HG03342 (cell line): ENCODE results near the gene NAA38.
"Not testable (repeated sequence)": the region's sequence is repeated elsewhere in the genome, so short reads cannot be mapped to it uniquely, and the experiment has no call there.

Experiments
- ATAC-seq: cut with Tn5 transposase; IDR thresholded peaks from one replicate; pipeline ENCODE4 v1.9.1; 2021; ENCODE audit warnings: mild to moderate bottlenecking, moderate library complexity; ENCODE audit not compliant: unreplicated experiment

NAA38 gene

DNA sequence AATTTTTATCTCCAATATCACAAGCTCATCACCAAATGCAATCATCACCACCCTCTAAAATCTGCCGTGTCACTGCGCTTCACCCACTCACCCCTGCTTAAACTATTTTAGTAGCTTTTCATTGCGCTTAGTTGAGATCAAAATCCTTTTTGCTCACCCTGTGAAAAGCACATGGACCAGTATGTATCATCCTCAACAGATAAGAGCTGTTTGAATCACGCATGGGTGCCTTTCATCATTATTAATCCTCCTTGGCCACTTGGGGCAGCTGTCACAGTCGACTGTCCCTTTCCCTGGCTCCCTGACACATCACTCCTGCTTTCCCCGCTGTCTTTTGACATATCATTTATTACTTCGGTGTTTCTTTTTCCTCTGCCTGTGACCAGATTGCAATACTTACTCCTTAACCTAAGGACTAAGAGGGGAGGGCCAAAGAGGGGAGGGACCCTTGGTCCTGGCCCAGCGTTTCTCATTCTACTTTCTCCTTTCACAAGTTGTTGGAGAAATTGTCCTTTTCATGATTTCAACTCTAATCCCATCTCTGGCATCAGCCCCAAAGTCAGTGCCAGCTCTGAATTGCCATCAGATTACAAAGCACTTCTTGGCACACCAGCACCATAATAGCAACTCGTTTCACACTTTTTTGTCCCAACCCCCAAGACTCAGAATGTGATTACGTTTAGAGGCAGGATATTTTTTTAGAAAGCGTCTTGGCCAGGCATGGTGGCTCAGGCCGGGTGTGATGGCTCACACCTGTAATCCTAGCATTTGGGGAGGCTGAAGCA is 32.0 kb downstream of the NAA38 start:
- no peak for ATAC-seq

DNA sequence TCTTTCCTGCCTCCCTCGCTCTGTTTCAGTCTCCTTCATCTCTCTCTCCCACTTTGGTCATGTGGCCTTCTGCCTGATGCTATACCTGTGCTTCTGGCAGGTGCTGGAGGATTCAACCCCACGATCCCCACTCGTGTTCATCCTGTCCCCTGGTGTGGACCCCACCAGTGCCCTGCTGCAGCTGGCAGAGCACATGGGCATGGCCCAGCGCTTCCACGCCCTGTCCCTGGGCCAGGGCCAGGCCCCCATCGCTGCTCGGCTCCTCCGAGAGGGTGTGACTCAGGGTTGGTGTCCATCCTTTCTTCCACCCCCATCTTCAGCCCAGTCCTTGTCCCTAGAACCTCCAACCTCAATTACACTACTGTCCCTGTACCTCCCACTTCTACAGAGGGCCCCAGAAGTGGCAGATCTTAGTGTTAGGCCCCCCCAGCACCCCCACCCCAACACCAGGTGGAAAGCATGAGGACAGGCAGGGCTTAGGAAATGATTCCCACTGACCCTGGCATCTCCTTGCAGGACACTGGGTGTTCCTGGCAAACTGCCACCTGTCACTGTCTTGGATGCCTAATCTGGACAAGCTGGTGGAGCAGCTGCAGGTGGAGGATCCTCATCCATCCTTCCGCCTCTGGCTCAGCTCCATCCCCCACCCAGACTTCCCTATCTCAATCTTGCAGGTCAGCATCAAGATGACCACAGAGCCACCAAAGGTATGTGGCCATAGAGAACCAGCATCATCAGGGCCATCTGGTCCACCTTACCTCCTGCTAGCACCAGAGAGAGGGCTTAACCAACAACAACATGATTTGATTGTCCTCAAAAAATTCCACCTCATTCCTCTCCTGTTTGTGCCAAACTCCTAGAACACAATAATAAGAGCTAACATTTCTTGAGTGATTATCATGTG is 33.1 kb downstream of the NAA38 start:
- ATAC-seq = no peak

- no peak for ATAC-seq
These were observed 33.8 kb downstream of the NAA38 start for GRCh38 chr17:7823581-7824001.

DNA sequence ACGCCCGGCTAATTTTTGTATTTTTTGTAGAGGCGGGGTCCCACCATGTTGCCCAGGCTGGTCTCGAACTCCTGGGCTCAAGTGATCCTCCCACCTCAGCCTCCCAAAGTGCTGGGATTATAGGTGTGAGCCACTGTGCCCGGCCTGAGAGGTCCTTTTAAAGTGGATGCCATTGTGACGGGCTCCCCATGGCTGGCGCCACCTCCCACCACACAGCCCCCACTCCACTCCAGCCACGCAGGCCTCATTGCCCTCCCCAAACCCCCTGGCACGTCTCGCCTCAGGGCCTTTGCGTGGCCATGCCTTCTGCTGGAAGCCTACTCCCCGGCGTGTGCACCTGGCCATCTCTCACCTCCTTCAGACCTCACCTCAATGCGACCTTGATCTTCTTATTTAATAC is 35.2 kb downstream of the NAA38 start:
- ATAC-seq = no peak

DNA sequence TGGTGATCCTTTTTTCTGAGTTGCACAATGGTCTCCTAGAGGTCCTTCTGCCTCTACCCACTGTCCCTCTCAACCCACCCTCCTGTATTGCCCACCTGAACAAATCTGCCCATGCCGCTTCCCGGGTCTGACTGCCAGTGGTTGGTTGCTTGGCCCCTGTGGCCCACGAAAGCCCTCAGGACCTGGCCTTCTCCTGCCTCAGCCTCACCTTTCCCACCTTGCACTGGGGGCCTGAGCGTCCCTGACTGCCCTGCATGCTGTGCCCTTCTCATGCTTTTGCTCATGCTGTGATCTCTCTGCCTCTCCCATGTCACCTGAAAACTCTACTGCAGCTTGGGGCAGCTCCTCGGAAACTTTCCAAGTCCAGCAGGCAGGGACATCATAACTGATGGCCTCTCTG is 37.1 kb downstream of the NAA38 start:
- ATAC-seq = no peak

GRCh38 chr17:7818746-7819645 is 38.4 kb downstream of the NAA38 start:
- no peak for ATAC-seq

- ATAC-seq = no peak
These were observed 39.3 kb downstream of the NAA38 start for GRCh38 chr17:7818026-7818425.

- ATAC-seq = no peak
These were observed 39.8 kb downstream of the NAA38 start for GRCh38 chr17:7817643-7817964.

- no peak for ATAC-seq
These were observed 40.3 kb downstream of the NAA38 start for GRCh38 chr17:7816926-7817642.

DNA sequence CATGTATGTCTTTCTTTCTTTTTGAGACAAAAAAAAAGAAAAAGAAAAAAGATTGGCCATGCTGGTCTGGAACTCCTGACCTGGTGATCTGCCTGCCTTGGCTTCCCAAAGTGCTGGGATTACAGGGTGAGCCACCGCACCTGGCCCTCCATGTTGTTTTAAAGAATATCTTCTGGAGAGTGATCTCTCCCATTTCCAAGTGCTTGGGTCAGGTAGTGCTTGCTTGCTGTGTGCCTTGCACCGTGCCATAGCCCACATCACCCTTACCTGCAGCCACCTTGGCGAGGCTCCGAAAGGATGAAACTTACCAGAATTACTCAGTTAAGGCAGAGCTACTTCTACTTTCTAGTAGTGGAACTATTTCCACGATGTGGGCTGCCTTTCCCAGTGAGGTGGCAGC is 42.4 kb downstream of the NAA38 start:
- no peak for ATAC-seq

DNA sequence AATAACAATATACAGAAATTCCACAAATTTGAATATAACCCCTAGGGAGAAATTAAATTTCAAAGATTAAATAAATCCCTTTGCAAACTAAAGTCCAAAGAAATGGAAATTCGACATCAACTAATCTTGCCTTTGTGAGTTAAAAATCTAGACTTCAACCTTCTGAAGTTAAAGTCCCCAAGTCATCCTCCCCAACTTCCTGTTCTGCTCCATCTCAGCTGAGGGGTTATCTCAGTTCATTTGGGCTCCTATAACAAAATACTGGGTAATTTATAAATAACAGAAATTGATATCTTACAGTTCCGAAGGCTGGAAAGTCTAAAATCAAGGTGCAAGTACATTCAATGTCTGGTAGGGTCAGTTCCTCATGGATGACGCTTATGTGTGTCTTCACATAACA is 46.1 kb downstream of the NAA38 start:
- no peak for ATAC-seq

DNA sequence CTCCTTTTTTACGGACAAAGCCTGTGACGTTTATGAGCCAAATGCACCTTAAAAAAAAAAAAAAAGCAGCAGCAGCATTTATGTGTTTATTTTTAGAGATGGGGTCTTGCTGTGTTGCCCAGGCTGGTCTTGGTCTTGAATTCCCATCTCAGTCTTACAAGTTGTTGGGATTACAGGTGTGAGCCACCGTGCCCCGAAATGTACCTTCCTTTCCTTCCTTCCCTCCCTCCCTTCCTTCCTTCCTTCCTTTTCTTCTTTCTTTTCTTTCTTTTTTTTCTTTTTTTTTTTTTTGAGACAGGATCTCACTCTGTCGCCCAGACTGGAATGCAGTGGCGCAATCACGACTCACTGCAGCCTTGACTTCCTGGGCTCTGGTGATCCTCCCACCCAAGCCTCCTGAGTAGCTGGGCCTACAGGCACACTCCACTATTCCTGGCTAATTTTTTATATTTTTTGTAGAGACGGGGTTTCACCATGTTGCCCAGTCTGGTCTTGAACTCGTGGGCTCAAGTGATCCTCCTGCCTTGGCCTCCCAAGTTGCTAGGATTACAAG is 47.5 kb downstream of the NAA38 start:
- not testable (repeated sequence) for ATAC-seq

GRCh38 chr17:7809086-7809790 is 48.1 kb downstream of the NAA38 start:
- no peak for ATAC-seq

DNA sequence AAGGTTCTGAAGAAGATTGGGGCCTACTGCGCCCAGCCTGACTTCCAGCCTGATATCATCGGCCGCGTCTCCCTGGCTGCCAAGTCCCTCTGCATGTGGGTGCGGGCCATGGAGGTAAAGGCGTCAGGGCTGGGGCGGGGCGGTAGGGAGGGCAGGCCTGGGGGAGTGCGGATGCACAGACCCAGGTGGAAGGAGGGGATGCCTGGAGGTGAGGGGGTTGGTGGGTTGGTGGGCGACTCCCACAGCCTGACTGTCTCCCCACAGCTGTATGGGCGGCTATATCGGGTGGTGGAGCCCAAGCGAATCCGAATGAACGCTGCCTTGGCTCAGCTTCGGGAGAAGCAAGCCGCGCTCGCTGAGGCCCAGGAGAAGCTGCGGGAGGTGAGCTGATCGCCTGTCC is 50.2 kb downstream of the NAA38 start:
- ATAC-seq = no peak
